PC-3 (cell line): ENCODE data around the gene ZNF783.

Experiments
- CTCF ChIP-seq: fragments of 300-600 bp; sonication (generic); conservative IDR thresholded peaks from 2 replicates; pipeline ENCODE4 v1.5.1; 2017; ENCODE audit warnings: antibody characterized with exemption, low read depth, mild to moderate bottlenecking, low read length
- EZH2phosphoT487 ChIP-seq: fragments of 300-600 bp; sonication (generic); IDR thresholded peaks from 2 replicates; pipeline ENCODE4 v1.6.1; 2018; ENCODE audit warnings: mild to moderate bottlenecking, antibody characterized with exemption, low read length, borderline replicate concordance

DNA sequence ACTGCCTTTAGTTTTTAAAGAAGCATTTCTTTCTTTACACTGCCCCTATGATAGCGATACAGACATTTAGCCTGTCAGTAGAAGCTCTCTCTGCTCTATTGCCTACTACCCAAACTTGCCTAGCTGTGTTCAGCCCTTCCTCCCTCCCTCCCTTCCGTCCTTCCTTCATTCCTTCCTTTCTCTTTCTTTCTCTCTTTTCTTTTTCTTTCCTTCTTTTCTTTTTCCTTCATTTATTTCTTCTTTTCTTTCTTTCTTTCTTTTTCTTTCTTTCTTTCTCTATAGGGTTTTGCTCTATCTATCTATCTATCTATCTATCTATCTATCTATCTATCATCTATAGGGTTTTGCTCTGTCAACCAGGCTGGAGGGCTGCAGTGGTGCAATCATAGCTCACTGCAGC, 29.6 kb upstream of the ZNF783 start:
- TF ChIP-seq CTCF (no peak), EZH2phosphoT487 (no peak)
